HG03064 (cell line): ENCODE measurements around the gene TXNDC17.
"Not testable (repeated sequence)": the region's sequence is repeated elsewhere in the genome, so short reads cannot be mapped to it uniquely, and the experiment has no call there.

Experiments used
- ATAC-seq: cut with Tn5 transposase; IDR thresholded peaks from one replicate; pipeline ENCODE4 v1.9.1; 2021; ENCODE audit warnings: low read depth; ENCODE audit not compliant: unreplicated experiment

TXNDC17 gene

DNA sequence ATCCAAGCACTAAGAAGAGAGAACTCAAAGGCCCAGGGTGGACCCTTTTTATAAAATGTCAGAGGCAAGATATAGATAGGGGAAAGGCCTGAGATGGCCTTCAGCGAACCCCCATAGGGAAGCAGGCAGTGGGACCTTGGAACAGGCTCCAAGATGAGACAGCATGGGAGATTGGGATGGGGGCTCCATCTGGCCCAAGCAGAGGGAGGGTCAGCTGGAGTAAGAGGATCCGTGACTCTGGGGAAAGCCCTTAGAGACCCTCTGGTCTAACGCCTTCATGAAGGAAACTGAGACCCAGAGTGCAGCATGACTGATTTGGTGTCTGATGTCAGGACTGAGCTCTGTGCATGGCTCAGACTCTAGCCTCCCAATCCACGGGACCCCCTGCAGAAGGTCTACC lies 41.5 kb downstream of the TXNDC17 start:
- ATAC-seq: no peak

DNA sequence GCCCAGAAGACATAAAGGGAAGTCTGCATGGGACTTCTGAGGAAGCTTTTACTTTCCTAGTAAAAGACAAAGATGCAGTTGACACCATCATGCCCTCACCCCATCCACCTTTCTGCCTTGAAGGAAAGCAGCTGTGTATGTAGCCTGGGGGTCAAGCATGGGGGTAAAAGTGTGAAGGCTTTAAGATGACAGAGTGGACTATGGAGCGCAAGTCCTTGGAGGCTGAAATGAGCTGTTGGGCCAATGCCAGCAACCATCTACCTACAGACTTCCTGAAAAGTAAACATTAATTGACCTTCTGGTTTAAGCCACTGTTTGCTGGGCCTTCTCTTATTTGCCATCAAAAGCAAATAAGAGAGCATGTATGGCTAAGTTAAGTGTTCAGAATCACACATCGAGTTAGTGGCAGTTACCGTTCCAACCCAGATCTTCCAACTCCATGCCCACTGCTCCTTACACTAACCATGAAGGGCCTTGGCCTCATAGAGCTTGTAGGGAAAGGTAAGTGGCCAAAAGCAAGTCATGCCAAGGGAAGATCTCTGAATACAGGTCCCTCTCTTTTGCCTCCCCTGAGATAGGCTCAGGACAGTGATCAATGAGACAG lies 42.3 kb downstream of the TXNDC17 start:
- ATAC-seq: no peak

DNA sequence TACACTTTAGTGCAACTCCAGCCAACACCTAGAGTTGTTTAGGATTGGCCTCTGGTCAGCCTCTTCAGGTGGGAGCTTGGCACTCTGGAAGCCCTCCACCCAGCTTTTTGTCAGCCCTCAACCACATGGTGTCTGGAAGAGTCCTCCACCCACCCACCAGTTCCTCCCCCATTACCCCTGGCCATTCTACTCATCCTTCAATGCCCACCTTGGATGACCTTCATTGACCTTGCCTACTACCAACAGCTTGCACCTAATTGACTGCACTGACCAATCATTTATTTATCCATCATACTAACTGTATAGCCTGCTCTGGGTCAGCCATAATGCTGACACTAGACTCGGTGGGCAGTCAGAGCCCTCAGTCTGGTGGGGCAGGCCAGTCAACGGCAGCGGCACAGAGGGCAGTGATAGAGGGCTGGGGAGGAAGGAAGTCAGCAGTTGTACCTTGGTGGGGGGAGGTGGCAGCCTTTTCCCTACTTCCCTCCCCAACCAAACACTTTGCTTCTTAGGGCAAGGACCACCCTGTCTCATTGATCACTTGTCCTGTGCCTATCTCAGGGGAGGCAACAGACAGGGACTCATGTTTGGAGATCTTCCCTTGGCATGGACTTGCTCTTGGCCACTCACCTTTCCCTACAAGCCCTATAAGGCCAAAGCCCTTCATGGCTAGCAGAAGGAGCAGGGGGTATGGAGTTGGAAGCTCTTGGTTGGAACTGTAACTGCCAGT lies 43.0 kb downstream of the TXNDC17 start:
- ATAC-seq: no peak

DNA sequence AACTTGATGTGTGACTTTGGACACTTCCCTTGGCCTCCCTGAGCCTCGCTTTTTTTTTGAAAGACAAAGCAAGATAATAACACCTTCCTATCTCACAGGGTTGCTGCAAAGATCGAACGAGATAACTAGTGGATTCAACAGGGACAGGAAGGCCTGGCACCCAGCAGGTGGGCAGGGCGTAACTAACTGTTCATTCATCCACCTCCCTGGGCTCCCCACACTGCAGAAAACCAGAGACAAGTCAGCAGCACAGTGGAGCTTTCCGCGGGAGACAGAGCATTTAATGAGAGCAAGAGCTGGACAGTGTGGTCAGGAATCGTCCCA lies 43.6 kb downstream of the TXNDC17 start:
- no peak for ATAC-seq

DNA sequence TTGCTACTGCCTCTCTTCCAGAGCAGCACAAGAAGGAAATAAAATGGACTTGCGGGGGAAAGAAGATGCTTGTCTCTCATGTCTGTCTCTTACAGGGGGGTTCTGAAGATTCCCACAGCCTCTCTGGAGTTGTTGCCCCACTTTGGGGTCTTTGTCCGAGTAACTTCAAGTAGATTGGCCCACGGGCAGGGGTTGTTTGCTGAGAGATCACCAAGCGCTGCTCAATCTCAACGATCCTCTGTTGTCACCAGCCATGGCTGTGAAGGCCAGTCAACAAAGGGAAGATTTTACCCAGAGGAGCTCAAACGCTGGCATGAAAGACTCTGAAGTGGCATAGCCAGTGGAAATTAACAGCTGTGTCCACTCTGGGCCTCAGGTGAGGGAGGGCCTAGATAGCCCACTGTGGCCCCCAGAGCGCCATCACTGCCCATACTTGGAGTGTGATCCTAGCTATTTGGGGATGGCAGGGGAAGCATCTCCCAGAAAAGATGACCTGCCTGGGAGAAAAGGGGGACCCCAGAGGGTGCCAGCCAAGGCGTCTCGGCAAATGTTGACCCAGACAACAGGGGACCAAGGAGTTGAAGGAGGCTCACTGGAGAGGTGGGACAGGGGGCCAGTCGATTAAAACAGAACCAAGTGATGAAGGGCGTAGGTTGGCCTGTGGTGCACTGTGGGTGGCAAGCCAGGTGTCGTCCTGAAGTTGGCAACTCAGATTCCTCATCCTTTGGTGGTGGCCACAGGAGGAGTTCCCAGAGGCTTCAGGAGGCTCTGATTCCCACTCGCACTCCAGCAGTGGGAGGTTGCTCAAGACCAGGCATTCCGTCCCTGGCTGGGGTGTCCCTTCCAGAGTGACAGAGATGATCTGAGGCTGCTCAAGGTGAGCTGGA lies 44.3 kb downstream of the TXNDC17 start:
- ATAC-seq: no peak

DNA sequence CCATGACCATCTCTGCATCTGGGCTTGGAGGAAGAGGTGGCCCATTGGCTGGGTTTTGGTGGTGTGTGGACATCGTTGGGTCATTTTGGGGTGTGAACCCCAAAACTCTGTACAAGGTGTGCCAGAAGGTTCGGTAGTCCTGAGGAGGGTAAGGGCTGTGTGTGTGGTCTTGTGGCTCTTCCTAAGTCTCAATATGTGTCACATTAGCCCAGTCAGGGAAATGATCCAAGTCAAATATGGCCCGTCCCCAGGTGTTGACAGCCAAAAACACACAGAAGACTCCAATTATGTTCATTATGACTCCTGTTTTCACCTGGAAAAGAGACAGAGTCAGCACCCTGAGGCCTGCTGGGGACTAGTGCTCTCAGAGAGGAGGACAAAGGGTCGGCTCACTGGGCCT lies 45.2 kb downstream of the TXNDC17 start:
- no peak for ATAC-seq

DNA sequence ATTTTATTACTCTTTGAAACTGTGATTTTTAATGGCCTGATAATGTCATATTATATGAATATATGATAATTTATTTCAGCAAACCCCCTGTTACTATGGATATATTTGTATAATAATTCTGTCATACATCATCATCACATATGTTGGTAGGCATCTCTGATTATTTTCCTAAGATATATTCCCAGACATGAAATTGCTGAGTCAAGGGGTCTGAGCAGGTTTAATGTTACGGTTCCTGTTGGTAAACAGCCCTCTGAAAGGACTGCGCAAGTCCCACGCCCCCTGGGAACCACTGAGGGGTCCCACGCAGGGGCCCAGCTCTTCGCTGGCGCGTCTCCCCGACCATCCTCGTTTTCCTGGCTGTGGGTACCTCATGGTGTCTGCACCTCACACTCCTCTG lies 48.1 kb downstream of the TXNDC17 start:
- no peak for ATAC-seq

DNA sequence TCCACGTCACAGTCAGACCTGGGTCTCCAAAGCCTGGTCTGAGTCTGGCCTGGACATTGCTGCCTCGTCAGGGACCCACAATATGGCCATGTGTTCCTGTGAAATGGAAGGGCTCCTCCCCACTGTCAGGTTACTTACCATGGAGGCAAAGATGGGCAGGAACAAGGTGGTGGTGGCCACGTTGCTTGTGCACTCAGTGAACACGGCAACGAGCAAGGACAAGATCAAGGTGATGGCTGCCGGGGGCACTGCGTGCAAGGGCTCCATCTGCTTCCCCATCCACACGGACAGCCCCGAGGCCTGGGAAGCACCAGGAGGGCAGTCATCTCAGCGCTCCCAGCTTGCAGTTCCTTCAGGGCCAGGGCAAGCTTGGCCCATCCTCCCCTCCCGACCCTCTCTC lies 49.8 kb downstream of the TXNDC17 start:
- ATAC-seq: no peak

DNA sequence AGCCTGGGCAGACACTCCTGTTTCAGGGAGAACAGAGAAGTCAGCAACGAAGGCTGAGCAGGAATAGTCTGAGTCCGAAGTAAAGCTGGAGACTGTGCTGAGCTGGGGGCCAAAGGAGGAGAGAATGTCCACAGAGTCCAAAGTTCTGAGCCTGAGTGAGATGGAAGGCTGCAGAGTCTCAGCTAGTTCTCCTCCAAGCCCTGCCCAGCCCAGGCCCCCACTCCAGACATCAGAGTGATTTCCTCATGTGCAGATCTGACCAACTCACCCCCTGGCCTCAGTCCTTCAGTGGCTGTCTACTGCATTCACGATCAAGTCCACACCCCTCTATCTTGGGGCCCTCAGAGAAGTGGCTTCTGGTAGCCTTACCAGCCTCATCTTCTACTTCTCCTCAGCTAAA lies 50.7 kb downstream of the TXNDC17 start:
- ATAC-seq: no peak

DNA sequence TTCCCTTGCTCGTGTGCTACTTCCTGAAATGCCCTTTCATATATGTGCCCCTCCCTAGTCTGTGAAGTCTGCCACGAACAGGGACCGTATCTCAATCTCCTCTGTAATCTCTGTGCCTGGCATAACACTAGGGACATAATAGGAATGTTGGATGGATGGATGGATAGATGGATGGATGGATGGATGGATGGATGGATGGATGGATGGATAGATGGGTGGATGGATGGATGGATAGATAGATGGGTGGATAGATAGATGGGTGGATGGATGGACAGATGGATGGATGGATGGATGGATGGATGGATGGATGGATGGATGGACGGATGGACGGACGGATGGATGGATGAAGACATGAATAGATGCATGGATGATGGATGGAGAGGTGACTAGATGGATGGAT lies 51.1 kb downstream of the TXNDC17 start:
- not testable (repeated sequence) for ATAC-seq
